Measurements from ENCODE around the gene IL17RA.

- TF ChIP-seq CTCF (IDR thresholded peaks at IDR 0.05) (no peak), POLR2A (IDR thresholded peaks at IDR 0.05) (no peak), EP300 (IDR thresholded peaks at IDR 0.05) (no peak)
Measured at GRCh38 chr22:17103351-17103750, 18.6 kb downstream of the IL17RA start.

Data from upper lobe of left lung (tissue), 4 donors.